ENCODE data around the gene SIX1.

DNA sequence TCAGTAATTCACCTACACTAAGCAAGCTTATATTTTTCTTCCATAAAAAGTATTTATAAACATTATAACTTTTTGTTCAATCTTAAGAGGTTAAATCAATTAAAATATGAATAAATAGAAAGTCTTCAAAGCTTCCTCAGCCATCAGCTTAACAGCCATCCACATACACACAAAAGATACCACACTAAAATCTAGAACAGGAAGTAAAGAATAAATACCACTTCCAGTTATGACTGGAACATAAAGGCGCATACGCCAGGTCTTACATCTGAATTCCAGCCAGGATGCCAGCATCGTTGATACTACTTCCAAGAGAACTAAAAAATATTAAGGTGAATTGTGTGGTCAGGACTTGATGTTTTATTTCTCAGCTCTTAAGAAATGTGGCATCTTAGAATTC is 17.0 kb downstream of the SIX1 start:
- TF ChIP-seq EZH2phosphoT487 (IDR thresholded peaks at IDR 0.05; ENCODE audit: insufficient read depth, low read depth) (no peak), EZH2 (IDR thresholded peaks at IDR 0.05; ENCODE audit: insufficient read depth, poor library complexity, severe bottlenecking) (no peak)
